Measurements from ENCODE around the gene FCAMR.
A peak's percentile ranks its signal among the peaks of the same experiment; 100 is the strongest.

Gene FCAMR

DNA sequence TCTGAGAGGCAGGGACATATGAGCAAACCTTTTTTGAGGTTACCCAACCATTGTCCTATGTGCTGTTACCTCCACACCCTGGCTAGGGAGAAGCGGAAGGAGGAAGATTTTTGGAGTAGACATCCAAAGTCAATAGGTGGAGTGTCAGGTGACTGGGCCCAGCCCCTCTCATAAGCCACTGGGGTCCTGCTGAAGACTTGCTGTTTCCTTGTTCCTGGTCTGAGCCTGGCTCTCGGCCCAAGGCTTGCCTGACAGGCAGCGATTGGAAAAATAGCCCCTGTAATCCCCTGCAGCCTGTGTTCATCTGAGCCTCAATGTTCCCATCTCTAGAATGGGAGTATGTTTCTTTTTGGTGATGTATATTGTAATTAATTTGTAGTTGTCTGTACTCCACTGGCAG is 17.1 kb downstream of the FCAMR start:
- CTCF ChIA-PET, result interaction anchor here (1.4 kb wide), 1 partner anchor 30 kb away, joined by 3 read pairs; no protein-coding TSS in a partner anchor
- H3K4me1 ChIP-seq (ENCODE audit: control extremely low read depth in 1 of 4, control insufficient read depth in 4 of 4, insufficient read depth in 4 of 4, low read length in 3 of 4), result peaks cover 0 to 48% (median 17%) of the 10 kb centered on the region in 4 experiments
- POLR2A ChIA-PET, result no interaction called here
- H3K27me3 ChIP-seq (replicated peaks in 2 of 5; ENCODE audit: control insufficient read depth in 4 of 5, insufficient read depth in 5 of 5, low read length in 4 of 5), result no peaks in the 10 kb centered on the region
- 100% methylated on average over 3 of the region's 3 CpGs for WGBS (ENCODE audit: insufficient coverage)
- no peaks in the 10 kb centered on the region for H3K36me3 ChIP-seq (ENCODE audit: control insufficient read depth in 4 of 4, insufficient read depth in 4 of 4, low read length in 3 of 4)
- no peaks in the 10 kb centered on the region for H3K9me3 ChIP-seq (ENCODE audit: control extremely low read depth in 1 of 5, control insufficient read depth in 4 of 5, insufficient read depth in 2 of 5, low read depth in 1 of 5, low read length in 4 of 5)
- H3K4me3 ChIP-seq (ENCODE audit: control insufficient read depth in 1 of 7, extremely low read depth in 1 of 7, insufficient read depth in 4 of 7, low read depth in 2 of 7, low read length in 6 of 7), result no peak overlapping the region
- DNase-seq, result no peak
- H3K27ac ChIP-seq (ENCODE audit: insufficient read depth in 1 of 2, low read depth in 1 of 2, low read length in 2 of 2, poor library complexity in 1 of 2, severe bottlenecking in 2 of 2), result no peak overlapping the region

DNA sequence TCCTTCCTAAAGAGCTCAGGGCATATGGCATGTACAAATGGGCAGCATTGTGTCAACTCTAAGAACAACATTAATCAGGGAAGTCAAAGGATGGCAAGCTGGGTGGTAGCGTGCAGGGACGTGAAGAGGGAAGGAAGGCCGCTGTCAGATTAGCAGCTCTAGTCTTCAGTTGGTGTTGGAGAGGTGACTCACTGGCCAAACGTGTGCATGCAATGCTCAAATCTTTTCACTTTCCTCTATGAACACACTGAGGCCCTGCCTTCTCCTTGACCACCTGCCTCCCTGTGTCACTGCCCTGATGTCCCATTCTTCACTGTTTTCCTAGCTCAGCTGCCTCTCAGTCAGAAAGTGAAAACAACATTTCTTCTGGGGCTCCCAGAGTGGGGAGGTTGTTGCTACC is 18.1 kb downstream of the FCAMR start:
- Histone ChIP-seq H3K27me3 (replicated peaks in 2 of 5; ENCODE audit: control insufficient read depth in 4 of 5, insufficient read depth in 5 of 5, low read length in 4 of 5) (no peaks in the 10 kb centered on the region), H3K9me3 (ENCODE audit: control extremely low read depth in 1 of 5, control insufficient read depth in 4 of 5, insufficient read depth in 2 of 5, low read depth in 1 of 5, low read length in 4 of 5) (no peaks in the 10 kb centered on the region), H3K4me3 (ENCODE audit: control insufficient read depth in 1 of 7, extremely low read depth in 1 of 7, insufficient read depth in 4 of 7, low read depth in 2 of 7, low read length in 6 of 7) (no peak overlapping the region), H3K4me1 (ENCODE audit: control extremely low read depth in 1 of 4, control insufficient read depth in 4 of 4, insufficient read depth in 4 of 4, low read length in 3 of 4) (peaks cover 0 to 53% (median 17%) of the 10 kb centered on the region in 4 experiments), H3K27ac (ENCODE audit: insufficient read depth in 1 of 2, low read depth in 1 of 2, low read length in 2 of 2, poor library complexity in 1 of 2, severe bottlenecking in 2 of 2) (no peak overlapping the region), H3K36me3 (ENCODE audit: control insufficient read depth in 4 of 4, insufficient read depth in 4 of 4, low read length in 3 of 4) (no peaks in the 10 kb centered on the region)
- ChIA-PET POLR2A (no interaction called here), CTCF (interaction anchor here (1.1 to 3.0 kb wide), 8 partner anchors 10 to 186 kb away, joined by 3 to 22 read pairs (median 3); partner anchors contain the start of gene FCAMR)
- peak; percentile 29 to 91 (median 85) for DNase-seq
- WGBS (ENCODE audit: insufficient coverage), result 8% methylated on average over 2 of the region's 4 CpGs

- POLR2A ChIA-PET, result no interaction called here
- H3K4me1 ChIP-seq (ENCODE audit: control extremely low read depth in 1 of 4, control insufficient read depth in 4 of 4, insufficient read depth in 4 of 4, low read length in 3 of 4), result peaks cover 0 to 58% (median 17%) of the 10 kb centered on the region in 4 experiments
- no peak overlapping the region for H3K27ac ChIP-seq (ENCODE audit: insufficient read depth in 1 of 2, low read depth in 1 of 2, low read length in 2 of 2, poor library complexity in 1 of 2, severe bottlenecking in 2 of 2)
- no peak for DNase-seq
- no peaks in the 10 kb centered on the region for H3K36me3 ChIP-seq (ENCODE audit: control insufficient read depth in 4 of 4, insufficient read depth in 4 of 4, low read length in 3 of 4)
- CTCF ChIA-PET, result interaction anchor here (0.7 to 3.0 kb wide), 9 partner anchors 9 to 186 kb away, joined by 3 to 22 read pairs (median 3); partner anchors contain the start of gene FCAMR
- no peak overlapping the region for H3K4me3 ChIP-seq (ENCODE audit: control insufficient read depth in 1 of 7, extremely low read depth in 1 of 7, insufficient read depth in 4 of 7, low read depth in 2 of 7, low read length in 6 of 7)
- H3K9me3 ChIP-seq (ENCODE audit: control extremely low read depth in 1 of 5, control insufficient read depth in 4 of 5, insufficient read depth in 2 of 5, low read depth in 1 of 5, low read length in 4 of 5), result no peaks in the 10 kb centered on the region
- WGBS (ENCODE audit: insufficient coverage), result 66% methylated on average over 3 of the region's 4 CpGs
- H3K27me3 ChIP-seq (replicated peaks in 2 of 5; ENCODE audit: control insufficient read depth in 4 of 5, insufficient read depth in 5 of 5, low read length in 4 of 5), result no peaks in the 10 kb centered on the region
These were observed 18.8 kb downstream of the FCAMR start for GRCh38 chr1:206951318-206952100.

GRCh38 chr1:206949641-206950040 is 20.6 kb downstream of the FCAMR start:
- Histone ChIP-seq H3K27ac (ENCODE audit: insufficient read depth in 1 of 2, low read depth in 1 of 2, low read length in 2 of 2, poor library complexity in 1 of 2, severe bottlenecking in 2 of 2) (no peak overlapping the region), H3K4me3 (ENCODE audit: control insufficient read depth in 1 of 7, extremely low read depth in 1 of 7, insufficient read depth in 4 of 7, low read depth in 2 of 7, low read length in 6 of 7) (no peak overlapping the region), H3K27me3 (replicated peaks in 2 of 5; ENCODE audit: control insufficient read depth in 4 of 5, insufficient read depth in 5 of 5, low read length in 4 of 5) (no peaks in the 10 kb centered on the region), H3K9me3 (ENCODE audit: control extremely low read depth in 1 of 5, control insufficient read depth in 4 of 5, insufficient read depth in 2 of 5, low read depth in 1 of 5, low read length in 4 of 5) (no peaks in the 10 kb centered on the region), H3K4me1 (ENCODE audit: control extremely low read depth in 1 of 4, control insufficient read depth in 4 of 4, insufficient read depth in 4 of 4, low read length in 3 of 4) (peaks cover 0 to 50% (median 16%) of the 10 kb centered on the region in 4 experiments), H3K36me3 (ENCODE audit: control insufficient read depth in 4 of 4, insufficient read depth in 4 of 4, low read length in 3 of 4) (no peaks in the 10 kb centered on the region)
- DNase-seq, result no peak
- ChIA-PET POLR2A (no interaction called here), CTCF (interaction anchor here (0.7 to 5.8 kb wide), 4 partner anchors 14 to 38 kb away, joined by 3 to 35 read pairs (median 12); no protein-coding TSS in a partner anchor)
- 100% methylated on average over 4 of the region's 5 CpGs for WGBS (ENCODE audit: insufficient coverage)

GRCh38 chr1:206949208-206949607 is 21.1 kb downstream of the FCAMR start:
- no peak overlapping the region for H3K27ac ChIP-seq (ENCODE audit: insufficient read depth in 1 of 2, low read depth in 1 of 2, low read length in 2 of 2, poor library complexity in 1 of 2, severe bottlenecking in 2 of 2)
- 0% methylated on average over 3 of the region's 4 CpGs for WGBS (ENCODE audit: insufficient coverage)
- peak overlapping the region in 1 of 7 experiments; percentile 27 for H3K4me3 ChIP-seq (ENCODE audit: control insufficient read depth in 1 of 7, extremely low read depth in 1 of 7, insufficient read depth in 4 of 7, low read depth in 2 of 7, low read length in 6 of 7)
- POLR2A ChIA-PET, result no interaction called here
- H3K4me1 ChIP-seq (ENCODE audit: control extremely low read depth in 1 of 4, control insufficient read depth in 4 of 4, insufficient read depth in 4 of 4, low read length in 3 of 4), result peaks cover 0 to 45% (median 16%) of the 10 kb centered on the region in 4 experiments
- CTCF ChIA-PET, result interaction anchor here (1.2 to 5.8 kb wide), 4 partner anchors 13 to 38 kb away, joined by 3 to 35 read pairs (median 18); no protein-coding TSS in a partner anchor
- no peaks in the 10 kb centered on the region for H3K27me3 ChIP-seq (replicated peaks in 2 of 5; ENCODE audit: control insufficient read depth in 4 of 5, insufficient read depth in 5 of 5, low read length in 4 of 5)
- no peaks in the 10 kb centered on the region for H3K36me3 ChIP-seq (ENCODE audit: control insufficient read depth in 4 of 4, insufficient read depth in 4 of 4, low read length in 3 of 4)
- no peaks in the 10 kb centered on the region for H3K9me3 ChIP-seq (ENCODE audit: control extremely low read depth in 1 of 5, control insufficient read depth in 4 of 5, insufficient read depth in 2 of 5, low read depth in 1 of 5, low read length in 4 of 5)
- peak in 1 of 3 donors; percentile 37 for DNase-seq

DNA sequence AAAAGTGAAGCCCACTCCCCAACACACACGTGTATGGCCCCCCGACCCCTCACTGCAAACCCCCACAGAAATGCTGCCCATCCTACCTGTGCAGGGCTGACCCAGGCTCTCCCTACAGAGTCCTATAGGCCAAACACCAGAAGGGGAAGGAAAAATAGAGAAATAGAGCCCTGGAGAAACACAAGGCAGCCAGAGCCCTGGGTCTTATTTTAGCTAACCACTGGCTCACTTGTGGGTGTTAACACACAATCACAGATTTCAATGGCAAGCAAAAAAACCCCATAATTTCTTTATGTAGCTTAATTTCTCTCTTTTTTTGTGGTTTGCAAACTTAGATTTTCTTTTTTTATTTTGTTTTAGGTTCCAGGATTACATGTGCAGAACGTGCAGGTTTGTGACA is 23.0 kb downstream of the FCAMR start:
- no peaks in the 10 kb centered on the region for H3K36me3 ChIP-seq (ENCODE audit: control insufficient read depth in 4 of 4, insufficient read depth in 4 of 4, low read length in 3 of 4)
- CTCF ChIA-PET, result interaction anchor here (1.0 to 5.8 kb wide), 8 partner anchors 10 to 34 kb away, joined by 3 to 35 read pairs (median 4); no protein-coding TSS in a partner anchor
- no peak for DNase-seq
- WGBS (ENCODE audit: insufficient coverage), result no CpG with 5 or more reads among the region's 3 CpGs
- POLR2A ChIA-PET, result no interaction called here
- H3K9me3 ChIP-seq (ENCODE audit: control extremely low read depth in 1 of 5, control insufficient read depth in 4 of 5, insufficient read depth in 2 of 5, low read depth in 1 of 5, low read length in 4 of 5), result no peaks in the 10 kb centered on the region
- H3K4me3 ChIP-seq (ENCODE audit: control insufficient read depth in 1 of 7, extremely low read depth in 1 of 7, insufficient read depth in 4 of 7, low read depth in 2 of 7, low read length in 6 of 7), result no peak overlapping the region
- peaks cover 0 to 37% (median 13%) of the 10 kb centered on the region in 4 experiments for H3K4me1 ChIP-seq (ENCODE audit: control extremely low read depth in 1 of 4, control insufficient read depth in 4 of 4, insufficient read depth in 4 of 4, low read length in 3 of 4)
- H3K27me3 ChIP-seq (replicated peaks in 2 of 5; ENCODE audit: control insufficient read depth in 4 of 5, insufficient read depth in 5 of 5, low read length in 4 of 5), result no peaks in the 10 kb centered on the region
- H3K27ac ChIP-seq (ENCODE audit: insufficient read depth in 1 of 2, low read depth in 1 of 2, low read length in 2 of 2, poor library complexity in 1 of 2, severe bottlenecking in 2 of 2), result no peak overlapping the region

- peaks cover 0 to 27% (median 9%) of the 10 kb centered on the region in 4 experiments for H3K4me1 ChIP-seq (ENCODE audit: control extremely low read depth in 1 of 4, control insufficient read depth in 4 of 4, insufficient read depth in 4 of 4, low read length in 3 of 4)
- H3K4me3 ChIP-seq (ENCODE audit: control insufficient read depth in 1 of 7, extremely low read depth in 1 of 7, insufficient read depth in 4 of 7, low read depth in 2 of 7, low read length in 6 of 7), result no peak within 1 kb of the TSS
- POLR2A ChIA-PET, result no interaction called here
- no peak within 1 kb of the TSS for H3K27ac ChIP-seq (ENCODE audit: insufficient read depth in 1 of 2, low read depth in 1 of 2, low read length in 2 of 2, poor library complexity in 1 of 2, severe bottlenecking in 2 of 2)
- WGBS (ENCODE audit: insufficient coverage), result over 99% methylated on average over 7 of the region's 7 CpGs
- CTCF ChIA-PET, result interaction anchor here (0.8 to 5.8 kb wide), 7 partner anchors 10 to 35 kb away, joined by 3 to 35 read pairs (median 4); no protein-coding TSS in a partner anchor
- no peaks in the 10 kb centered on the region for H3K27me3 ChIP-seq (replicated peaks in 2 of 5; ENCODE audit: control insufficient read depth in 4 of 5, insufficient read depth in 5 of 5, low read length in 4 of 5)
- DNase-seq, result no peak
- no peaks in the 10 kb centered on the region for H3K36me3 ChIP-seq (ENCODE audit: control insufficient read depth in 4 of 4, insufficient read depth in 4 of 4, low read length in 3 of 4)
- no peaks in the 10 kb centered on the region for H3K9me3 ChIP-seq (ENCODE audit: control extremely low read depth in 1 of 5, control insufficient read depth in 4 of 5, insufficient read depth in 2 of 5, low read depth in 1 of 5, low read length in 4 of 5)
These were observed 24.0 kb downstream of the FCAMR start, which contains the start of gene PIGR for GRCh38 chr1:206946261-206946660. PIGR (minus strand) TSS chr1:206946466; CDS start chr1:206940531, 5,935 bp downstream.

Data from common myeloid progenitor, CD34-positive (primary cell).